ENCODE data around the gene UNG.

- TF ChIP-seq CTCF (conservative IDR thresholded peaks at IDR 0.05; ENCODE audit: low read depth, low read length), result no peak
- no peak for TF ChIP-seq CHD1 (IDR thresholded peaks at IDR 0.05; ENCODE audit: low read depth, low read length)
- no peak for TF ChIP-seq RAD21 (IDR thresholded peaks at IDR 0.05; ENCODE audit: low read length)
- TF ChIP-seq SMC3 (IDR thresholded peaks at IDR 0.05; ENCODE audit: low read depth, low read length), result no peak
- no peak for TF ChIP-seq POLR2A (IDR thresholded peaks at IDR 0.05; ENCODE audit: low read depth, low read length)
- no peak for TF ChIP-seq USF2 (IDR thresholded peaks at IDR 0.05; ENCODE audit: low read depth, low read length)
- no peak for TF ChIP-seq MAZ (IDR thresholded peaks at IDR 0.05; ENCODE audit: borderline replicate concordance, low read depth, low read length)
- no peak for TF ChIP-seq MXI1 (IDR thresholded peaks at IDR 0.05; ENCODE audit: borderline replicate concordance, low read depth, low read length)
- TF ChIP-seq ELK1 (IDR thresholded peaks at IDR 0.05; ENCODE audit: borderline replicate concordance, low read depth, low read length), result no peak
- no peak for TF ChIP-seq CEBPB (IDR thresholded peaks at IDR 0.05; ENCODE audit: low read depth, low read length)
- TF ChIP-seq RFX5 (IDR thresholded peaks at IDR 0.05; ENCODE audit: low read depth, low read length), result no peak
These were observed 39.7 kb downstream of the UNG start for GRCh38 chr12:109137055-109137454.
